ENCODE data around the gene TEX13C.

GRCh38 chrX:125308653-125309052, 11.0 kb upstream of the TEX13C start:
- TF ChIP-seq CTCF (IDR thresholded peaks at IDR 0.05; ENCODE audit: low read depth, low read length, poor library complexity, severe bottlenecking) (no peak), EZH2phosphoT487 (IDR thresholded peaks at IDR 0.05; ENCODE audit: borderline replicate concordance, low read length) (no peak)

All from DOHH2 (cell line).